Measurements from ENCODE around the gene C12orf50.
"Not testable (repeated sequence)": the region's sequence is repeated elsewhere in the genome, so short reads cannot be mapped to it uniquely, and the experiment has no call there.

The C12orf50 gene

GRCh38 chr12:88029093-88029665 is at the start of gene C12orf50:
Gene C12orf50 (minus strand): TSS chr12:88029401. CDS start chr12:88026962, 2,439 bp downstream.
- DNase-seq (ENCODE audit: low read depth), result no peak

GRCh38 chr12:88067301-88067700 is 38.1 kb upstream of the C12orf50 start:
- DNase-seq (ENCODE audit: low read depth), result no peak

GRCh38 chr12:88063375-88063774 is 34.2 kb upstream of the C12orf50 start:
- no peak for DNase-seq (ENCODE audit: low read depth)

GRCh38 chr12:88062474-88062873 is 33.3 kb upstream of the C12orf50 start:
- no peak for DNase-seq (ENCODE audit: low read depth)

- no peak for DNase-seq (ENCODE audit: low read depth)
Observed at GRCh38 chr12:88058719-88059077, 29.5 kb upstream of the C12orf50 start.

GRCh38 chr12:88057994-88058718 is 29.0 kb upstream of the C12orf50 start:
- DNase-seq (ENCODE audit: low read depth), result no peak

- no peak for DNase-seq (ENCODE audit: low read depth)
Observed at GRCh38 chr12:88056571-88056970, 27.4 kb upstream of the C12orf50 start.

GRCh38 chr12:88052686-88053085 is 23.5 kb upstream of the C12orf50 start:
- no peak for DNase-seq (ENCODE audit: low read depth)

GRCh38 chr12:88044035-88044434 is 14.8 kb upstream of the C12orf50 start:
- DNase-seq (ENCODE audit: low read depth), result no peak

- no peak for DNase-seq (ENCODE audit: low read depth)
Observed at GRCh38 chr12:88037770-88038169, 8.6 kb upstream of the C12orf50 start.

- no peak for DNase-seq (ENCODE audit: low read depth)
Observed at GRCh38 chr12:88036353-88036965, 7.3 kb upstream of the C12orf50 start.

- DNase-seq (ENCODE audit: low read depth), result no peak
Observed at GRCh38 chr12:88035907-88036289, 6.7 kb upstream of the C12orf50 start.

GRCh38 chr12:88035271-88035906 is 6.2 kb upstream of the C12orf50 start:
- peak; percentile 81 for DNase-seq (ENCODE audit: low read depth)

GRCh38 chr12:88031161-88031560 is 2.0 kb upstream of the C12orf50 start:
- DNase-seq (ENCODE audit: low read depth), result not testable (repeated sequence)

GRCh38 chr12:88026196-88026595 is 3.0 kb downstream of the C12orf50 start:
- DNase-seq (ENCODE audit: low read depth), result no peak

- DNase-seq (ENCODE audit: low read depth), result no peak
Observed at GRCh38 chr12:88017964-88018363, 11.2 kb downstream of the C12orf50 start.

- DNase-seq (ENCODE audit: low read depth), result no peak
Observed at GRCh38 chr12:88015825-88016224, 13.4 kb downstream of the C12orf50 start.

- no peak for DNase-seq (ENCODE audit: low read depth)
Observed at GRCh38 chr12:88011755-88012154, 17.4 kb downstream of the C12orf50 start.

- DNase-seq (ENCODE audit: low read depth), result no peak
Observed at GRCh38 chr12:88006351-88006750, 22.9 kb downstream of the C12orf50 start.

GRCh38 chr12:88001327-88001726 is 27.9 kb downstream of the C12orf50 start:
- no peak for DNase-seq (ENCODE audit: low read depth)

GRCh38 chr12:87995581-87996178 is 33.5 kb downstream of the C12orf50 start:
- DNase-seq (ENCODE audit: low read depth), result no peak

GRCh38 chr12:87991483-87991882 is 37.7 kb downstream of the C12orf50 start:
- no peak for DNase-seq (ENCODE audit: low read depth)

- no peak for DNase-seq (ENCODE audit: low read depth)
Observed at GRCh38 chr12:87988534-87988933, 40.7 kb downstream of the C12orf50 start.
